ENCODE measurements around the gene POU6F2. TPM values are rescaled to one million over a fixed set of nuclear protein-coding genes. Genes with fewer than 3 reads are reported as not detected.

POU6F2 gene
- total RNA-seq, 1 experiment from 2014 or later = 2.9 TPM

- TF ChIP-seq, protein P1, sequence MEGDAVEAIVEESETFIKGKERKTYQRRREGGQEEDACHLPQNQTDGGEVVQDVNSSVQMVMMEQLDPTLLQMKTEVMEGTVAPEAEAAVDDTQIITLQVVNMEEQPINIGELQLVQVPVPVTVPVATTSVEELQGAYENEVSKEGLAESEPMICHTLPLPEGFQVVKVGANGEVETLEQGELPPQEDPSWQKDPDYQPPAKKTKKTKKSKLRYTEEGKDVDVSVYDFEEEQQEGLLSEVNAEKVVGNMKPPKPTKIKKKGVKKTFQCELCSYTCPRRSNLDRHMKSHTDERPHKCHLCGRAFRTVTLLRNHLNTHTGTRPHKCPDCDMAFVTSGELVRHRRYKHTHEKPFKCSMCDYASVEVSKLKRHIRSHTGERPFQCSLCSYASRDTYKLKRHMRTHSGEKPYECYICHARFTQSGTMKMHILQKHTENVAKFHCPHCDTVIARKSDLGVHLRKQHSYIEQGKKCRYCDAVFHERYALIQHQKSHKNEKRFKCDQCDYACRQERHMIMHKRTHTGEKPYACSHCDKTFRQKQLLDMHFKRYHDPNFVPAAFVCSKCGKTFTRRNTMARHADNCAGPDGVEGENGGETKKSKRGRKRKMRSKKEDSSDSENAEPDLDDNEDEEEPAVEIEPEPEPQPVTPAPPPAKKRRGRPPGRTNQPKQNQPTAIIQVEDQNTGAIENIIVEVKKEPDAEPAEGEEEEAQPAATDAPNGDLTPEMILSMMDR (IDR thresholded peaks at IDR 0.05) = no peak
- TF ChIP-seq TCF7 (CRISPR knock-in tag; IDR thresholded peaks at IDR 0.05; ENCODE audit: low read depth) (no peak), MYBL2 (CRISPR knock-in tag; IDR thresholded peaks at IDR 0.05) (no peak), CBFB (CRISPR knock-in tag; IDR thresholded peaks at IDR 0.05; ENCODE audit: low read depth) (no peak)
These were observed 423.1 kb downstream of the POU6F2 start (continued) for GRCh38 chr7:39400836-39401235.

DNA sequence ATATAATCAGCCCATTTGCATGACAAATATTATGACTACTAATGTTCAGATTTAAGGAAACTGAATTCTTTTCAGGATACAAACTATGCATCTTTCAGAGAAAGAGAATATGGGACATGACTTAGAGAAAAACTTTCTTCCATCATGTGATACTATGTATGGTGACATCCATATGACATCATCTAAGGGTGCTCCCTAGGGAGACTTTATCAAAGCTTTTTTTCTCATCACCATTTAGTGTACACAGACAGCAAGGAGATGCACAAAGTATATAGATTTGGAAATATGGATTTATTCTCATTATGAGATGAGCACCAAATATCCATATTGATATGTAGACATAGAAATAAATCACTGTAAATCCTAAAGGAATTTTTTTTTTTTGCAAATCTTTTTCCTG lies 424.3 kb downstream of the POU6F2 start:
- Mint-ChIP-seq H3K4me1 (peaks cover 35% of the 10 kb centered on the region), H3K27me3 (ENCODE audit: low read depth) (no peaks in the 10 kb centered on the region), H3K4me3 (no peak overlapping the region), H3K27ac (no peak overlapping the region), H3K9me3 (no peaks in the 10 kb centered on the region), H3K36me3 (no peaks in the 10 kb centered on the region)
- CTCF ChIA-PET = interaction anchor here (1.7 kb wide), 1 partner anchor 13 kb away, joined by 4 read pairs; no protein-coding TSS in a partner anchor
- no peak for DNase-seq (ENCODE audit: low spot score)
- TF ChIP-seq ERG (CRISPR knock-in tag; IDR thresholded peaks at IDR 0.05) = no peak
- TF ChIP-seq ATF3 (CRISPR knock-in tag; conservative IDR thresholded peaks at IDR 0.05) = no peak
- TF ChIP-seq MXD4 (CRISPR knock-in tag; IDR thresholded peaks at IDR 0.05; ENCODE audit: borderline replicate concordance) = no peak
- no peak for TF ChIP-seq ZNF671 (CRISPR knock-in tag; IDR thresholded peaks at IDR 0.05)
- TF ChIP-seq NR3C1 (CRISPR knock-in tag; conservative IDR thresholded peaks at IDR 0.05; ENCODE audit: low read depth) = no peak
- no peak for TF ChIP-seq ZNF121 (CRISPR knock-in tag; IDR thresholded peaks at IDR 0.05)
- TF ChIP-seq, protein P2, sequence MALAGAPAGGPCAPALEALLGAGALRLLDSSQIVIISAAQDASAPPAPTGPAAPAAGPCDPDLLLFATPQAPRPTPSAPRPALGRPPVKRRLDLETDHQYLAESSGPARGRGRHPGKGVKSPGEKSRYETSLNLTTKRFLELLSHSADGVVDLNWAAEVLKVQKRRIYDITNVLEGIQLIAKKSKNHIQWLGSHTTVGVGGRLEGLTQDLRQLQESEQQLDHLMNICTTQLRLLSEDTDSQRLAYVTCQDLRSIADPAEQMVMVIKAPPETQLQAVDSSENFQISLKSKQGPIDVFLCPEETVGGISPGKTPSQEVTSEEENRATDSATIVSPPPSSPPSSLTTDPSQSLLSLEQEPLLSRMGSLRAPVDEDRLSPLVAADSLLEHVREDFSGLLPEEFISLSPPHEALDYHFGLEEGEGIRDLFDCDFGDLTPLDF (CRISPR knock-in tag; IDR thresholded peaks at IDR 0.05) = no peak
- TF ChIP-seq, protein P3, sequence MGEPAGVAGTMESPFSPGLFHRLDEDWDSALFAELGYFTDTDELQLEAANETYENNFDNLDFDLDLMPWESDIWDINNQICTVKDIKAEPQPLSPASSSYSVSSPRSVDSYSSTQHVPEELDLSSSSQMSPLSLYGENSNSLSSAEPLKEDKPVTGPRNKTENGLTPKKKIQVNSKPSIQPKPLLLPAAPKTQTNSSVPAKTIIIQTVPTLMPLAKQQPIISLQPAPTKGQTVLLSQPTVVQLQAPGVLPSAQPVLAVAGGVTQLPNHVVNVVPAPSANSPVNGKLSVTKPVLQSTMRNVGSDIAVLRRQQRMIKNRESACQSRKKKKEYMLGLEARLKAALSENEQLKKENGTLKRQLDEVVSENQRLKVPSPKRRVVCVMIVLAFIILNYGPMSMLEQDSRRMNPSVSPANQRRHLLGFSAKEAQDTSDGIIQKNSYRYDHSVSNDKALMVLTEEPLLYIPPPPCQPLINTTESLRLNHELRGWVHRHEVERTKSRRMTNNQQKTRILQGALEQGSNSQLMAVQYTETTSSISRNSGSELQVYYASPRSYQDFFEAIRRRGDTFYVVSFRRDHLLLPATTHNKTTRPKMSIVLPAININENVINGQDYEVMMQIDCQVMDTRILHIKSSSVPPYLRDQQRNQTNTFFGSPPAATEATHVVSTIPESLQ (CRISPR knock-in tag; IDR thresholded peaks at IDR 0.05) = no peak
- TF ChIP-seq OVOL2 (CRISPR knock-in tag; IDR thresholded peaks at IDR 0.05; ENCODE audit: borderline replicate concordance) = no peak
- TF ChIP-seq E2F5 (CRISPR knock-in tag; IDR thresholded peaks at IDR 0.05) = no peak
- TF ChIP-seq, protein P4, sequence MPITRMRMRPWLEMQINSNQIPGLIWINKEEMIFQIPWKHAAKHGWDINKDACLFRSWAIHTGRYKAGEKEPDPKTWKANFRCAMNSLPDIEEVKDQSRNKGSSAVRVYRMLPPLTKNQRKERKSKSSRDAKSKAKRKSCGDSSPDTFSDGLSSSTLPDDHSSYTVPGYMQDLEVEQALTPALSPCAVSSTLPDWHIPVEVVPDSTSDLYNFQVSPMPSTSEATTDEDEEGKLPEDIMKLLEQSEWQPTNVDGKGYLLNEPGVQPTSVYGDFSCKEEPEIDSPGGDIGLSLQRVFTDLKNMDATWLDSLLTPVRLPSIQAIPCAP (CRISPR knock-in tag; IDR thresholded peaks at IDR 0.05) = no peak
- no peak for TF ChIP-seq IRF2 (CRISPR knock-in tag; IDR thresholded peaks at IDR 0.05; ENCODE audit: borderline replicate concordance, low read depth)
- TF ChIP-seq NR2C2 (CRISPR knock-in tag; IDR thresholded peaks at IDR 0.05) = no peak
- TF ChIP-seq USF2 (CRISPR knock-in tag; IDR thresholded peaks at IDR 0.05) = no peak
- TF ChIP-seq ATF1 (CRISPR knock-in tag; IDR thresholded peaks at IDR 0.05) = no peak
- TF ChIP-seq, protein P5, sequence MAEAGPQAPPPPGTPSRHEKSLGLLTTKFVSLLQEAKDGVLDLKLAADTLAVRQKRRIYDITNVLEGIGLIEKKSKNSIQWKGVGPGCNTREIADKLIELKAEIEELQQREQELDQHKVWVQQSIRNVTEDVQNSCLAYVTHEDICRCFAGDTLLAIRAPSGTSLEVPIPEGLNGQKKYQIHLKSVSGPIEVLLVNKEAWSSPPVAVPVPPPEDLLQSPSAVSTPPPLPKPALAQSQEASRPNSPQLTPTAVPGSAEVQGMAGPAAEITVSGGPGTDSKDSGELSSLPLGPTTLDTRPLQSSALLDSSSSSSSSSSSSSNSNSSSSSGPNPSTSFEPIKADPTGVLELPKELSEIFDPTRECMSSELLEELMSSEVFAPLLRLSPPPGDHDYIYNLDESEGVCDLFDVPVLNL (CRISPR knock-in tag; IDR thresholded peaks at IDR 0.05; ENCODE audit: borderline replicate concordance, low read depth) = no peak
- no peak for TF ChIP-seq MYBL2 (CRISPR knock-in tag; IDR thresholded peaks at IDR 0.05)
- TF ChIP-seq, protein P6, sequence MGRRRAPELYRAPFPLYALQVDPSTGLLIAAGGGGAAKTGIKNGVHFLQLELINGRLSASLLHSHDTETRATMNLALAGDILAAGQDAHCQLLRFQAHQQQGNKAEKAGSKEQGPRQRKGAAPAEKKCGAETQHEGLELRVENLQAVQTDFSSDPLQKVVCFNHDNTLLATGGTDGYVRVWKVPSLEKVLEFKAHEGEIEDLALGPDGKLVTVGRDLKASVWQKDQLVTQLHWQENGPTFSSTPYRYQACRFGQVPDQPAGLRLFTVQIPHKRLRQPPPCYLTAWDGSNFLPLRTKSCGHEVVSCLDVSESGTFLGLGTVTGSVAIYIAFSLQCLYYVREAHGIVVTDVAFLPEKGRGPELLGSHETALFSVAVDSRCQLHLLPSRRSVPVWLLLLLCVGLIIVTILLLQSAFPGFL (CRISPR knock-in tag; IDR thresholded peaks at IDR 0.05; ENCODE audit: borderline replicate concordance) = no peak
- TF ChIP-seq HMGA2 (CRISPR knock-in tag; IDR thresholded peaks at IDR 0.05) = no peak
- TF ChIP-seq ZNF423 (CRISPR knock-in tag; IDR thresholded peaks at IDR 0.05) = no peak
- ATAC-seq = no peak
- POLR2A ChIA-PET = no interaction called here
